Epithelial cell of prostate (primary cell): Measurements from ENCODE around the gene ARHGEF4.

ENCODE experiments used
- DNase-seq: peaks from one replicate; pipeline ENCODE4 v3.0.0-alpha.2; 2011; ENCODE audit warnings: low read depth, low spot score
- H3K27ac ChIP-seq: fragments of 450-650 bp; 2 replicates; pipeline ENCODE4 v1.5.1; 2017; ENCODE audit warnings: mild to moderate bottlenecking

ARHGEF4 gene

GRCh38 chr2:130814931-130815680 is 21.6 kb upstream of the ARHGEF4 start:
- no peak overlapping the region for H3K27ac ChIP-seq
- DNase-seq: no peak

GRCh38 chr2:130818809-130819208 is 17.9 kb upstream of the ARHGEF4 start:
- no peak overlapping the region for H3K27ac ChIP-seq
- DNase-seq: no peak

GRCh38 chr2:130819226-130819607 is 17.5 kb upstream of the ARHGEF4 start:
- H3K27ac ChIP-seq: no peak overlapping the region
- DNase-seq: no peak

GRCh38 chr2:130819608-130820278 is 17.0 kb upstream of the ARHGEF4 start:
- peak overlapping the region; percentile 9 for H3K27ac ChIP-seq
- no peak for DNase-seq

- DNase-seq: no peak
- peak overlapping the region; percentile 9 for H3K27ac ChIP-seq
Observed at GRCh38 chr2:130820279-130820861, 16.3 kb upstream of the ARHGEF4 start.

GRCh38 chr2:130821867-130822266 is 14.8 kb upstream of the ARHGEF4 start:
- no peak overlapping the region for H3K27ac ChIP-seq
- no peak for DNase-seq

- H3K27ac ChIP-seq: no peak overlapping the region
- DNase-seq: no peak
Observed at GRCh38 chr2:130822766-130823165, 13.9 kb upstream of the ARHGEF4 start.

GRCh38 chr2:130823171-130823885 is 13.4 kb upstream of the ARHGEF4 start:
- no peak for DNase-seq
- peak overlapping the region; percentile 66 for H3K27ac ChIP-seq

GRCh38 chr2:130823886-130824491 is 12.7 kb upstream of the ARHGEF4 start:
- DNase-seq: no peak
- peak overlapping the region; percentile 66 for H3K27ac ChIP-seq

GRCh38 chr2:130824492-130825061 is 12.1 kb upstream of the ARHGEF4 start:
- H3K27ac ChIP-seq: peak overlapping the region; percentile 66
- peak; percentile 99 for DNase-seq

GRCh38 chr2:130825231-130825965 is 11.3 kb upstream of the ARHGEF4 start:
- no peak for DNase-seq
- H3K27ac ChIP-seq: peak overlapping the region; percentile 66

GRCh38 chr2:130825966-130826253 is 10.8 kb upstream of the ARHGEF4 start:
- no peak for DNase-seq
- H3K27ac ChIP-seq: no peak overlapping the region

- no peak for DNase-seq
- H3K27ac ChIP-seq: no peak overlapping the region
Observed at GRCh38 chr2:130826419-130826818, 10.3 kb upstream of the ARHGEF4 start.

GRCh38 chr2:130826821-130827501 is 9.8 kb upstream of the ARHGEF4 start:
- peak overlapping the region; percentile 73 for H3K27ac ChIP-seq
- no peak for DNase-seq

GRCh38 chr2:130827502-130828251 is 9.0 kb upstream of the ARHGEF4 start:
- peak; percentile 26 for DNase-seq
- peak overlapping the region; percentile 73 for H3K27ac ChIP-seq

GRCh38 chr2:130828461-130828860 is 8.3 kb upstream of the ARHGEF4 start:
- H3K27ac ChIP-seq: peak overlapping the region; percentile 73
- no peak for DNase-seq

GRCh38 chr2:130829015-130829414 is 7.7 kb upstream of the ARHGEF4 start:
- peak overlapping the region; percentile 73 for H3K27ac ChIP-seq
- DNase-seq: peak; percentile 66

- no peak for DNase-seq
- no peak overlapping the region for H3K27ac ChIP-seq
Observed at GRCh38 chr2:130830538-130830937, 6.2 kb upstream of the ARHGEF4 start.
